Subcutaneous adipose tissue (tissue), 4 donors: ENCODE results near the gene SLC2A1. TPM values are rescaled to one million over a fixed set of nuclear protein-coding genes. Genes with fewer than 3 reads are reported as not detected.

Experiments used
- total RNA-seq, 4 donors: library from RNA; depleted of rRNA; stranded (reverse); fragments of >200 nt; gene quantifications; one replicate each; pipeline ENCODE4 v1.1.0, GENCODE V29; 2016
- TF ChIP-seq, protein P1 (sequence below): fragments of 450-650 bp; IDR thresholded peaks from one replicate; pipeline ENCODE4 v1.5.1; 2016; ENCODE audit warnings: low read depth, mild to moderate bottlenecking, control low read depth, antibody characterized with exemption, moderate library complexity

The SLC2A1 gene
- total RNA-seq, 4 donors from 2014 or later, result 10.0 to 24.1 (median 20.6) TPM

DNA sequence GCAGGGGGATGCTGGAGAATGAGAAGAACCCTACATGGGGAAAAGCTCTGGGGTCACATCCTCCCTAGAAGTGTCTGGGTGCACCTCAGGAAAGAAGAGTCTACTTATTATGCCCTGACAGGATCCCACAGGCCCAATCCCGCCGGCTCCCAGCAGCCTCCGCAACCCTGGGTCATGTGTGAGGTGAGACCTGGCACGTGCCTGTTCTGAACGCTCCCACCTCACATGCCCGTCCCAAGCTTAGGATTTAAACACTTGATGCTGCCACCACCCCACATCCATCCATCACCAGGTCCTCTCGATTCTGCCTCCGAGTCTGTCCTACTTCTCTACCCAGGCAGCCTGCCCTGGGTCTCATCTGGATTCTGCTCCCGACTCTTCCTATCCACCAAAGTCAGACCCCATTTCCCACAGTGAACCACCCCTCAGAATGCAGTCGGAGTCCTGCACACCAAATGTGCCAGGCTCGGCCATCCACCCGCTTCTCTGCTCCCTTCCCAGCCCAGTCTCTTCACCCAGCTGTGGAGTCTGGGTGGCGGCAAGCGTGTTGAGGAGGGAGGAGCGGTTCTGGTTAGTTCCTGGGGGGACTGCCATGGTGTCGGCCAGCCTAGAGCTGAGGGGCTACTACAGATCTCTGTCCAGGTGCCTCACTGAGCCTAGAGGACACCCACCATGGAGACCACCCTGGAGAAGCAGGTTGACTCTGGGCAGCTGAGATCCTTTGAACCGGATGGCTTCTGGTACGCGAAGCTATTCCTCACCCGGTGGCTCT, 23.9 kb downstream of the SLC2A1 start:
- TF ChIP-seq, protein P1, sequence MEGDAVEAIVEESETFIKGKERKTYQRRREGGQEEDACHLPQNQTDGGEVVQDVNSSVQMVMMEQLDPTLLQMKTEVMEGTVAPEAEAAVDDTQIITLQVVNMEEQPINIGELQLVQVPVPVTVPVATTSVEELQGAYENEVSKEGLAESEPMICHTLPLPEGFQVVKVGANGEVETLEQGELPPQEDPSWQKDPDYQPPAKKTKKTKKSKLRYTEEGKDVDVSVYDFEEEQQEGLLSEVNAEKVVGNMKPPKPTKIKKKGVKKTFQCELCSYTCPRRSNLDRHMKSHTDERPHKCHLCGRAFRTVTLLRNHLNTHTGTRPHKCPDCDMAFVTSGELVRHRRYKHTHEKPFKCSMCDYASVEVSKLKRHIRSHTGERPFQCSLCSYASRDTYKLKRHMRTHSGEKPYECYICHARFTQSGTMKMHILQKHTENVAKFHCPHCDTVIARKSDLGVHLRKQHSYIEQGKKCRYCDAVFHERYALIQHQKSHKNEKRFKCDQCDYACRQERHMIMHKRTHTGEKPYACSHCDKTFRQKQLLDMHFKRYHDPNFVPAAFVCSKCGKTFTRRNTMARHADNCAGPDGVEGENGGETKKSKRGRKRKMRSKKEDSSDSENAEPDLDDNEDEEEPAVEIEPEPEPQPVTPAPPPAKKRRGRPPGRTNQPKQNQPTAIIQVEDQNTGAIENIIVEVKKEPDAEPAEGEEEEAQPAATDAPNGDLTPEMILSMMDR, result no peak

DNA sequence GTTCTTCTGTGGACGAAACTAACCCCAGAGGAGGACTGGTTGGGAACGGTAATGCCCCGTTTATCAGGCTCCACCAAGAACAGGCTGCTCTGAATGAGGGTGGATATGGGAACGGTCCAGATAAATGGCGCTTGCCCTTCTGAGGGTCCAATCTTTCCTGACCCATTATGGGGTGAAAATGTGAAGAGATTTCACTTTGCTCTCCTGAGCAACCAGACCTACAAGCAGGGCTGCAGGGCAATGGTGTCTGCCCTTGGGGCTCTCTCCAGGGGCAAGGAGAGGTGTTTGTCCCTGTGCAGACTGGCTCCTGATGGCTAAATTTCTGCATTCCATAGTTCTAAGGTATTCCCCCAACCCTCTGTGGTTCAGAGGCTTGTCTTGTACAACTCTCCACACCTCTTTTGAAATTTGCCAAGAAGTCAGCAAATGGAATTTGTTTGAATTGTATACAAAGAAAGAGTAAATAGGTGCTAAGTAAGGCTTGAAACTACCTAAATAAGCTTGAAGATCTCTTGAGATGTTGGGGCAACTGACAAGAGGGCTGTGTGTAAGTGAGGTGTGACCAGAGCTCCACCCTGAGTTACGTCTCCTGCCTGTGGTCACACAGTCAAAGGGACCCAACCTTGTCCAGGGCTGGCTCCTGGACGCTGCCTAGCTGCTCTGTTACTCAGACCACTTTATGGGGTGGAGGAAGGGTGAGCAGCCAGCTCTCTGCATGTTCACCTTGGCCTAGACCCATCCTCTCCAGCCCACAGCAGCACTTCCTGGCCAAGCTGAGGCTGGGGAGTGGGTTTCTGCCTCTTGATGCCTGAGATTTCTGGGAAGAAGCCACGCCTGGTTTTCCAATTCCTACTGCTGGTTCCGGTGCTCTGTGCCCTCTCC, 24.8 kb downstream of the SLC2A1 start:
- TF ChIP-seq, protein P1, result no peak

DNA sequence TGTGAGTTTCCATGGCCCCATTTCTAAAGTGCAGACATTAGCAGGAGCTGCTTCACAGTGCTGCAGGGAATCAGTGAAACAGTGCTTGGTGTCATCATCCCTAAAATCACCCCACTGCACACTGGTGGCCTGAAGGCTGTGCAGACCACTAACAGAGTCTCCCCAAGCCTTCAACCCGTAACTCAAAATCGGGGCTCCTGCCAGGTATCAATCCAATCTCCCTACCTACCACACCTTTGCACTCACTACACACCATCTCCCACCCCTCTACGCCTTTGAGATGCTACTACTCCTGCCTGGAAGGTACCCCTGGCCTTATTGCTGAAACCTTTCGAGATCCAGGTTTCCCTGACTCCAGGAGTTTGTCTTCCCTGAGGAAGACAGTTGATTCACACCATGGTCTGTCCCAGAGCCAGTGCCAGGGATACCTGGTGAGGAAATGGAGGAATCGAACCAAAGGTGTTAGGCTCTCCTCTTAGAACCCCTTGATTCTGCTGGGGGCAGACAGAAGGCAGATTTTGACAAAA, 25.5 kb downstream of the SLC2A1 start:
- TF ChIP-seq, protein P1, result no peak

DNA sequence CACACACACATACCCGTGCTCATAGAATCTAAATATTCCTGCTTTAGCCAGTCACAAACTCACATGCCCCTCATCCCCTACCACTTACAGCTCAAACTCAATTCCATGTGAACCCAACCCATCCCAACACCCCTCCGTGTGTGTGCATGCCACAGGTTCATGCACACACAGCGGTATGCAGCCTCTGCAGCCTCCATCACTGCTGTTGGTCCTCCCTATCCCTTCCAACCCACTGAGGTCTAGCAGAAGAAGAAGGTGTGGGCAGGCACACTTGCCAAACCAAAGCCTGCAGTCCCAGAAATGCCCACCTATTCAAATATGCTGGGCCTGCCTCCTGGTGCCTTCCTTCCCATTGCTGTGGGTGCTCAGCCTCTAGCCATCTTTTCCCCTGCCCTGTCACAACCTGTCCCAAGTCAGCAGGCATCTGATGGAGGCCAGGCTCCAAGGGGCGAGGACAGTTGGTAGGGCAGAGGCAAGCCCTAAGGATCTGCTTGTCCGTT, 26.2 kb downstream of the SLC2A1 start:
- TF ChIP-seq, protein P1, result no peak

DNA sequence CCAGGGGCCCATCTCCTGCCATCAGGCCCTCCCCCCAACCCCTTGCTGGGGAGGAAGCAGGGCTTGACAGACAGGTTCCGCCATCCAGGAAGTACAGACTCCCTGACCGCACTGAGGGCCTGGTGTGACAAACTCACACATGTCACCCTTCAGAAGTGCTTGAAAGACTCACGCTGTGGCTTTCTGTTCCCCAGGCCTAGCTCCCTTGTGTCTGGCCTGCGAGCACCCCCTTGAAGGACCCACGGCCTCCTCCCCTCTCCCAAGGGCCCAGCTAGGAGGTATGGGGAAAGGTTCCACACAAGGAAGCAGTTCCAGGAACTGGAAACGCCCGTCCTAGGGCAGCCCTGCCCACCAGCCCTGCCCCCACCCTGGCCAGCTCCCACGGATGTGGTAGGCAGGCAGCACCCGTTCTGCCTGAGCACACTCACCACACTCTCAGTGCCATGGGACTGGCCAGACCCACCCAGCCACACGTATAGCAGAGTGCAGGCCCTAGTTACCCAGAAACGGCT, 26.7 kb downstream of the SLC2A1 start:
- TF ChIP-seq, protein P1, result no peak

DNA sequence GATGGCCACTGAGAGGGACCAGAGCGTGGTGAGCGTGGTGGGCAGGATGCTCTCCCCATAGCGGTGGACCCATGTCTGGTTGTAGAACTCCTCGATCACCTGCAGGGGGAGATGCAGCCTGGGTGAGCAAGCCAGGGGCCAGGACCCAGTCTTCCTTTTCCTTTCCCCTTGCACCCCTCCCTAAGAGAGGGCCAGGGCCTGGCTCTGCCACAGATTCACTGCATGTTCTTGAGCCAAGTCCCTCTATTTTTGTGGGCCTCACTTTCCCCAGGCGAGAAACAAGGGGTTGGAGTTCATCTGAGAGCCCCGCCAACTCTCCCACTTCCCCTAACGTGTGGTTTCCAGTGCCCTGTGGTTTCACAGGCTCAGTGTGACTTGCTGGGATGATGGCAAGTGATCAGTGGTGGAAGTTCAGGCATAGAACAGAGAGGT, 27.5 kb downstream of the SLC2A1 start:
- TF ChIP-seq, protein P1, result no peak
